ENCODE measurements around the gene LTK. TPM values are rescaled to one million over a fixed set of nuclear protein-coding genes. Genes with fewer than 3 reads are reported as not detected.
A peak's percentile ranks its signal among the peaks of the same experiment; 100 is the strongest.

Gene LTK
- total RNA-seq, 1 donor from 2014 or later = not detected

DNA sequence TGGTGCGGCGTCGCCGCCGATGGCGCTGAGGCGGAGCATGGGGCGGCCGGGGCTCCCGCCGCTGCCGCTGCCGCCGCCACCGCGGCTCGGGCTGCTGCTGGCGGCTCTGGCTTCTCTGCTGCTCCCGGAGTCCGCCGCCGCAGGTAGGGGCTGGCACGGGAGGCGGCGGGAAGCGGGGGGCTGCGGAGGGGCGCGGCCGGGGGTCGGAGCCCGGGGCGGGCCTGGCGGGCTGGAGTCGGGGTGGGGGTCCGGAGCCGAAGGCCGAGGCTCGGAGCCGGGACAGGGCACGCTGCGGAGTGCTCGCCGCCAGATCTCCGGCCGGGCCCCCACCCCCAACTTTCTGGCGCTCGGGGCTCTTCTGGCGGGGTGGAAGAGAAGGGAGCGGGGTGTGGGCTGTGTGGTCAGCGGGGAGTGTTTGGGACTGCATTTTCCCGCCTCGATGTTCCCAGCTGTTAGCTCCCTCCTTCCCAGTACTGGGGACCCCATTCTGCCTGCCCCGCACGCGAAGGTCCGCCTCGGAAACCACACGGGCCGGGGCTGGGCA lies 45.7 kb upstream of the LTK start:
- no peak overlapping the region for H2AFZ ChIP-seq (replicated peaks)
- H3K4me3 ChIP-seq = peak overlapping the region; percentile 81
- Mint-ChIP-seq H3K4me3 (peak overlapping the region; percentile 86), H3K36me3 (peaks cover 2% of the 10 kb centered on the region), H3K9me3 (no peaks in the 10 kb centered on the region), H3K4me1 (peaks cover 57% of the 10 kb centered on the region), H3K27me3 (ENCODE audit: insufficient read depth, low read depth) (peaks cover 8% of the 10 kb centered on the region), H3K27ac (no peak overlapping the region)
- TF ChIP-seq, protein P1, sequence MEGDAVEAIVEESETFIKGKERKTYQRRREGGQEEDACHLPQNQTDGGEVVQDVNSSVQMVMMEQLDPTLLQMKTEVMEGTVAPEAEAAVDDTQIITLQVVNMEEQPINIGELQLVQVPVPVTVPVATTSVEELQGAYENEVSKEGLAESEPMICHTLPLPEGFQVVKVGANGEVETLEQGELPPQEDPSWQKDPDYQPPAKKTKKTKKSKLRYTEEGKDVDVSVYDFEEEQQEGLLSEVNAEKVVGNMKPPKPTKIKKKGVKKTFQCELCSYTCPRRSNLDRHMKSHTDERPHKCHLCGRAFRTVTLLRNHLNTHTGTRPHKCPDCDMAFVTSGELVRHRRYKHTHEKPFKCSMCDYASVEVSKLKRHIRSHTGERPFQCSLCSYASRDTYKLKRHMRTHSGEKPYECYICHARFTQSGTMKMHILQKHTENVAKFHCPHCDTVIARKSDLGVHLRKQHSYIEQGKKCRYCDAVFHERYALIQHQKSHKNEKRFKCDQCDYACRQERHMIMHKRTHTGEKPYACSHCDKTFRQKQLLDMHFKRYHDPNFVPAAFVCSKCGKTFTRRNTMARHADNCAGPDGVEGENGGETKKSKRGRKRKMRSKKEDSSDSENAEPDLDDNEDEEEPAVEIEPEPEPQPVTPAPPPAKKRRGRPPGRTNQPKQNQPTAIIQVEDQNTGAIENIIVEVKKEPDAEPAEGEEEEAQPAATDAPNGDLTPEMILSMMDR (IDR thresholded peaks at IDR 0.05) = no peak
- TF ChIP-seq EZH2phosphoT487 (IDR thresholded peaks at IDR 0.05) = no peak
- no peak for TF ChIP-seq EZH2 (IDR thresholded peaks at IDR 0.05)
- H3K4me1 ChIP-seq = peaks cover 48% of the 10 kb centered on the region
- peaks cover 6% of the 10 kb centered on the region for H4K20me1 ChIP-seq (ENCODE audit: low read depth)
- H3K36me3 ChIP-seq = no peaks in the 10 kb centered on the region
- H3K9ac ChIP-seq = peak overlapping the region; percentile 46
- peaks cover 56% of the 10 kb centered on the region for H3F3A ChIP-seq (ENCODE audit: low read depth)
- H3K9me3 ChIP-seq (ENCODE audit: low read depth) = no peaks in the 10 kb centered on the region
- DNase-seq (ENCODE audit: low spot score) = no peak
- no peak overlapping the region for H3K27ac ChIP-seq
- H3K4me2 ChIP-seq = peak overlapping the region; percentile 99
- no peaks in the 10 kb centered on the region for H3K27me3 ChIP-seq
- H3K79me2 ChIP-seq (ENCODE audit: low read depth) = peaks cover 36% of the 10 kb centered on the region

DNA sequence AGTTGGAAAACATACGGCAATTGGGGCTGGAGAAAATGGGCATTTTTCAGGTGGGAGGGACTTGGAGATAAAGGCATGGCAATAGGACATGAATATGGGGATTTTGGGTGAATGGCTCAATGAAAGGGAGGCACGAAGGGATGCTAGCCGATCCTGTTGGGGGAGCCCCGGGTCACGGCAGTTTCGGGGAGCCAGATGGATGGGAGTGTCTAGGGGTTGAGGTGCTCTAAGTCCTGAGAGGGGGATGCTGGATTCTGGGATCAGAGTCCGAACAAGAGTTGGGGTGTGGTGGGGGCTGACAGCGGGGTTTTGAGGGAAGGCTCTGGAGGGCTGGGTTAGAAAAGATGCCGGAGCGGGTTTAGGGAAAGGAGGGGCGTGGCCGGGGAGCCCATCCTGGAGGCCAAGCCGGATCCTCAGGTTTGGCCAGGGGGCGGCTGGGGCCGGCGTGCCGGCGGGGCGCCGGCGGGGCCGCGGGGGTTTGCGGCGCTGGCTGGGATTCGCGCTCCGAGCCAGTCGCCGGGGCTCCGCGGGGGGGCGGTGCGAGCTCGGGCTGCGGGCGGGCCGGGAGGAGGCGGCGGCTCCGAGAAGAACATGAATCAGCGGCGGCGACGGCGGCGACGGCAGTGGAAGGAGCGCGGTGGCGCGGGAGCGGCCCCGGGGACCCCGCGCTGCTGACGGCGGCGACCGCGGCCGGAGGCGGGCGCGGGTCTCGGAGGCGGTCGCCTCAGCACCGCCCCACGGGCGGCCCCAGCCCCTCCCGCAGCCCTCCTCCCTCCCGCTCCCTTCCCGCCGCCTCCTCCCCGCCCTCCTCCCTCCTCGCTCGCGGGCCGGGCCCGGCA lies 45.0 kb upstream of the LTK start, which contains the start of gene TYRO3:
Gene TYRO3 (plus strand): TSS at position 813 of the 839 bp plus-strand sequence. CDS start 46 bp downstream, outside the sequence.
- Histone ChIP-seq H3K4me1 (peaks cover 41% of the 10 kb centered on the region), H3K9me3 (ENCODE audit: low read depth) (no peaks in the 10 kb centered on the region), H3K27me3 (no peaks in the 10 kb centered on the region), H3K9ac (peak within 1 kb of the TSS; percentile 46), H3K4me3 (peak within 1 kb of the TSS; percentile 81), H2AFZ (replicated peaks) (peak within 1 kb of the TSS; percentile 17), H3K79me2 (ENCODE audit: low read depth) (peaks cover 33% of the 10 kb centered on the region), H3F3A (ENCODE audit: low read depth) (peaks cover 49% of the 10 kb centered on the region), H3K4me2 (peak within 1 kb of the TSS; percentile 99), H3K36me3 (no peaks in the 10 kb centered on the region), H3K27ac (peak within 1 kb of the TSS; percentile 15), H4K20me1 (ENCODE audit: low read depth) (peaks cover 6% of the 10 kb centered on the region)
- H3K27me3 Mint-ChIP-seq (ENCODE audit: insufficient read depth, low read depth) = peaks cover 8% of the 10 kb centered on the region
- peak within 1 kb of the TSS; percentile 88 for H3K4me3 Mint-ChIP-seq
- H3K4me1 Mint-ChIP-seq = peaks cover 50% of the 10 kb centered on the region
- TF ChIP-seq EZH2 (IDR thresholded peaks at IDR 0.05) (no peak), EZH2phosphoT487 (IDR thresholded peaks at IDR 0.05) (no peak)
- peaks cover 2% of the 10 kb centered on the region for H3K36me3 Mint-ChIP-seq
- DNase-seq (ENCODE audit: low spot score) = peak; percentile 86
- H3K9me3 Mint-ChIP-seq = no peaks in the 10 kb centered on the region
- no peak within 1 kb of the TSS for H3K27ac Mint-ChIP-seq

DNA sequence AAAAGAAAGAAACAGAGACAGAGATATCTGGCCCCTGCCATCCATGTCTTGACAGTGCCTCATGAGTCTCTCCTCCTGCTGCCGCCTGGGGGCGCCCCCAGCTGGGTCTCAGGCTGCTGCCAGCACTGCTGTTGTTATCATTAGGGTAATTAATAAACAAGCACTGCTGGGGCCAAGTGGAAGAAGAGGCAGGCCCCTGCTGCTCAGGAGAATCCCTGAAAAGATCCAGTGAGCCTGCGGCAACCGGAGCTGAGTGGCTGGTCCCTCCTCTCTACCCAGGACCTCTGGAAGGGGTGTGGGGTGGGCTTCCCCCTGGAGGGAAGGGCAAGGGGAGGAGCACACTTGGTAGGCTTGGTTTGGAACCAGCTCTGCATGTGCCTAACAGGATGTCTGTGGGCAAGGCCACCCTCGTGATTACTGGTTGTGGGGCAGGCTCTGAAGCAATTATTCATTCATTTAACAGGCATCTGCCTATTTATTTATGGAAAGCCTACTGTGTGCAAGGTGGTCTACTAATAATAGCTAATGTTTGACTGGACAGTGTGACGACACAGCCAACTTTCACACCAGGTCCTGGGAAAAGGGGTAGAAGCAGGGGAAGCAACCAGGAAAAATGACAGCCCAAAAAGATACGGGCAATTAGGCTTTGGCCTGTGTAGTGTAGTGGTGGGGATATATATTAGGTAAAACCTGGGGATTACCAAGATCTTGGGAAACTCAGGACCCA lies 44.2 kb upstream of the LTK start:
- H3K9ac ChIP-seq = no peak overlapping the region
- H3K27ac Mint-ChIP-seq = no peak overlapping the region
- no peaks in the 10 kb centered on the region for H3K9me3 ChIP-seq (ENCODE audit: low read depth)
- peaks cover 8% of the 10 kb centered on the region for H3K27me3 Mint-ChIP-seq (ENCODE audit: insufficient read depth, low read depth)
- H3K9me3 Mint-ChIP-seq = no peaks in the 10 kb centered on the region
- H3K4me1 ChIP-seq = peaks cover 33% of the 10 kb centered on the region
- H3K4me2 ChIP-seq = peak overlapping the region; percentile 99
- H3K79me2 ChIP-seq (ENCODE audit: low read depth) = peaks cover 32% of the 10 kb centered on the region
- peaks cover 2% of the 10 kb centered on the region for H3K36me3 Mint-ChIP-seq
- H3K4me1 Mint-ChIP-seq = peaks cover 43% of the 10 kb centered on the region
- H3K36me3 ChIP-seq = no peaks in the 10 kb centered on the region
- DNase-seq (ENCODE audit: low spot score) = peak; percentile 90
- H3K4me3 ChIP-seq = peak overlapping the region; percentile 81
- H3K27ac ChIP-seq = peak overlapping the region; percentile 15
- peaks cover 6% of the 10 kb centered on the region for H4K20me1 ChIP-seq (ENCODE audit: low read depth)
- peak overlapping the region; percentile 17 for H2AFZ ChIP-seq (replicated peaks)
- H3F3A ChIP-seq (ENCODE audit: low read depth) = peaks cover 41% of the 10 kb centered on the region
- no peaks in the 10 kb centered on the region for H3K27me3 ChIP-seq
- TF ChIP-seq EZH2 (IDR thresholded peaks at IDR 0.05) = peak; percentile 28
- TF ChIP-seq, protein P1 (IDR thresholded peaks at IDR 0.05) = peak; percentile 99
- no peak for TF ChIP-seq EZH2phosphoT487 (IDR thresholded peaks at IDR 0.05)
- peak overlapping the region; percentile 88 for H3K4me3 Mint-ChIP-seq
